Coronary artery (tissue), 2 donors: ENCODE measurements around the gene PIEZO2.

Experiments used
- DNase-seq: peaks from one replicate; pipeline ENCODE4 v3.0.0-alpha.2; 2017; ENCODE audit warnings: low spot score
- H3K27ac ChIP-seq, 2 donors: fragments of 200-600 bp; sonication (generic); one replicate each; pipeline ENCODE4 v1.5.1; 2016 to 2019
- H3K4me3 ChIP-seq: fragments of 200-600 bp; sonication (generic); 2 replicates; pipeline ENCODE4 v1.5.1; 2016; ENCODE audit warnings: mild to moderate bottlenecking, moderate library complexity
- CTCF ChIP-seq: fragments of 200-600 bp; sonication (generic); IDR thresholded peaks from one replicate; pipeline ENCODE4 v1.5.1; 2019; ENCODE audit warnings: antibody characterized with exemption

PIEZO2 gene

DNA sequence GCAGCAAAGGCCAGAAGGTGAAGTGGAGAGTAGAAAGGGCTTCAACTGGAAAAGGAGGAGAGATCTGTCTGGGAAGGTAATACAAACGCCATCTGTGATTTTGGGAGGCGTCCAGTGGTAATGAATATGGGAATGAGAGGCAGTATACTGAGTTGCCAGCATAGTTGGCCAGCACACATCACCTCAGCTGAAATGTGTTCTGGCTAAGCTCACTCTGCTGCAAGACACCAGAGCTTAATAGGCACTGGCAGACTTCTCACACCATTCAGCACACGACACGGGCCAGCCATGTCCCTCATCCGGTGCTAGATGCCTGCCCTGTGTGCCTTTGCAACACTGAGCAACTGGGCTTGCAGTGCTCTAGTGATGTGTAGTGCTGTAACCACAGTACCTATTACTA is 277.1 kb downstream of the PIEZO2 start:
- H3K4me3 ChIP-seq: no peak overlapping the region
- no peak for TF ChIP-seq CTCF
- H3K27ac ChIP-seq: no peak overlapping the region
- no peak for DNase-seq

DNA sequence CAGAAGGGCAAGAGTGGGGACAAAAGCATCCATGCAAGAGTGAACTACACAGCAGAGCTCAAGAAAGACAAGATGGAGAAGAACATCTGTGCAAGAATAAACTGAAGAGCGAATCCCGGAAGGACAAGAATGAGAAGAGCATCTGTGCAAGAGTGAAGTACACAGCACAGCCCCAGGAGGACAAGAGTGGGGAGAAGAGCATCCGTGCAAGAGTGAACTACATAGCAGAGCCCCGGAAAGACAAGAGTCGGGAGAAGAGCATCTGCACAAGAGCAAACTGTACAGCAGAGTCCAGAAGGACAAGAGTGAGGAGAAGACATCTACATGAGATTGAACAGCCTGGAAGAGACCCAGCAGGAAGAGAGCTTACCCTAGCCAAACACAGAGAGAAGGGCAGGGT is 284.6 kb downstream of the PIEZO2 start:
- Histone ChIP-seq H3K27ac (no peak overlapping the region), H3K4me3 (no peak overlapping the region)
- DNase-seq: no peak
- TF ChIP-seq CTCF: no peak

- Histone ChIP-seq H3K4me3 (no peak overlapping the region), H3K27ac (no peak overlapping the region)
- TF ChIP-seq CTCF: no peak
- no peak for DNase-seq
Measured at GRCh38 chr18:10863026-10863425, 286.3 kb downstream of the PIEZO2 start.

DNA sequence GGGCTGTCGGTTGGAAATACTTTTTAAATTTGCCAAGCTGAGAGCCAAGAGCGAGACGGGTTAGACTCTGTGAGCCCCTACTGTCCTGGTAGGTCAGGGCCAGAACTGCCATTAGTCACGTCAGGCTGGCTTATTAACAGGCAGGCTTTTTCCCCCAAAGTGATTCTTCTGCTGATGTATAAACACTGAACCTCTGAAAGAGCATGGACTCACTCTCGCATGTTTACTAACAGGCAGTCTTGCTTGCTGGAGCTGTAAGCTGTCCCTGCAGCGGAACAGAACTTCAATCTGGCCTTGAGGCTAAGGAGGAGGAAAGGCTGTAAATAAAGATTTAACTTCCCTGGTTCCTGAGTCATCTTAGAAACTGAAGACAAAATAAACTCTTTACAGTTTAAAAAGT is 288.4 kb downstream of the PIEZO2 start:
- H3K4me3 ChIP-seq: no peak overlapping the region
- no peak for DNase-seq
- H3K27ac ChIP-seq: no peak overlapping the region
- TF ChIP-seq CTCF: no peak

GRCh38 chr18:10860382-10860781 is 289.0 kb downstream of the PIEZO2 start:
- DNase-seq: no peak
- no peak for TF ChIP-seq CTCF
- H3K27ac ChIP-seq: no peak overlapping the region
- H3K4me3 ChIP-seq: no peak overlapping the region

DNA sequence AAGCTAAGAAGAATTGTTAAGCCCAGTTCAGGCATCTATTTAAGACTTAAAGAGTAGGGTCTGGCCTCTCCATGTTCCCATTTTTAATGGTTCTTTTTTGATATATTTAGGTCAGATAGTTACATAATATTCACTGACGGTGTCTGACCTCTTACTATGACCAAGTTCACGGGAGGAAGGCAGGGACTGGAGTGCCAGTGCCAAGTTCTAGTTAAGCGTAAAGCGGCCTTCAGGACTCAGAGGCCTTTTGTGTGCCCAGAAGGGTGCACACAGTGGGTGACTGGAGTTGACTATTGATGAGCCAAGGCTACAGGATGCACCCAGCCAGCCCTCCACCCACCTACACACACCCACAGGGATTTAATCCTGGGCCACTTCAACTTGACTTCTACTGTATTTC is 290.9 kb downstream of the PIEZO2 start:
- H3K27ac ChIP-seq: no peak overlapping the region
- no peak for TF ChIP-seq CTCF
- no peak overlapping the region for H3K4me3 ChIP-seq
- no peak for DNase-seq

- DNase-seq: no peak
- Histone ChIP-seq H3K27ac (no peak overlapping the region), H3K4me3 (no peak overlapping the region)
- no peak for TF ChIP-seq CTCF
Measured at GRCh38 chr18:10856132-10856531, 293.2 kb downstream of the PIEZO2 start.
